Subcutaneous adipose tissue (tissue), 4 donors: ENCODE data around the gene ERICH2. TPM values are rescaled to one million over a fixed set of nuclear protein-coding genes. Genes with fewer than 3 reads are reported as not detected.

Experiments
- CTCF ChIP-seq: fragments of 450-650 bp; IDR thresholded peaks from one replicate; pipeline ENCODE4 v1.5.1; 2016; ENCODE audit warnings: low read depth, mild to moderate bottlenecking, control low read depth, antibody characterized with exemption, moderate library complexity
- total RNA-seq, 4 donors: library from RNA; depleted of rRNA; stranded (reverse); fragments of >200 nt; gene quantifications; one replicate each; pipeline ENCODE4 v1.1.0, GENCODE V29; 2016

Gene ERICH2
- total RNA-seq, 4 donors from 2014 or later = 1.0 TPM; not detected in 3

- no peak for TF ChIP-seq CTCF
These were observed 32.4 kb upstream of the ERICH2 start for GRCh38 chr2:170737821-170738220.

GRCh38 chr2:170739048-170739447 is 31.1 kb upstream of the ERICH2 start:
- no peak for TF ChIP-seq CTCF

- TF ChIP-seq CTCF = no peak
These were observed 30.6 kb upstream of the ERICH2 start for GRCh38 chr2:170739507-170740046.

GRCh38 chr2:170740660-170741059 is 29.5 kb upstream of the ERICH2 start:
- TF ChIP-seq CTCF = no peak

GRCh38 chr2:170742000-170742399 is 28.2 kb upstream of the ERICH2 start:
- TF ChIP-seq CTCF = no peak

- no peak for TF ChIP-seq CTCF
These were observed 27.2 kb upstream of the ERICH2 start for GRCh38 chr2:170742896-170743529.

- TF ChIP-seq CTCF = no peak
These were observed 26.5 kb upstream of the ERICH2 start for GRCh38 chr2:170743530-170744239.
